Right atrium auricular region (tissue), 2 donors: Measurements from ENCODE around the gene GFI1B. TPM values are rescaled to one million over a fixed set of nuclear protein-coding genes. Genes with fewer than 3 reads are reported as not detected.

Experiments
- DNase-seq: peaks from one replicate; pipeline ENCODE4 v3.0.0-alpha.2; 2019; ENCODE audit warnings: low spot score
- H3K27ac ChIP-seq, 2 donors: fragments of 200-600 bp; sonication (generic); 1 replicate in 1 of 2; 2 replicates in 1 of 2; pipeline ENCODE4 v1.5.1; 2016 to 2019
- H3K27me3 ChIP-seq, 2 donors: fragments of 200-600 bp; sonication (generic); one replicate each; pipeline versions ENCODE4 v1.5.1 to v1.6.0; 2017 to 2019
- H3K36me3 ChIP-seq: fragments of 200-600 bp; sonication (generic); one replicate; pipeline ENCODE4 v1.5.1; 2016
- H3K4me1 ChIP-seq, 2 donors: fragments of 200-600 bp; sonication (generic); one replicate each; pipeline versions ENCODE4 v1.5.1 to v1.6.0; 2017 to 2019
- H3K4me3 ChIP-seq, 2 donors: fragments of 200-600 bp; sonication (generic); 1 replicate in 1 of 2; 2 replicates in 1 of 2; pipeline ENCODE4 v1.5.1; 2017 to 2019; ENCODE audit warnings: mild to moderate bottlenecking in 1 of 2, moderate library complexity in 1 of 2
- H3K9me3 ChIP-seq, 2 donors: fragments of 200-600 bp; sonication (generic); one replicate each; pipeline ENCODE4 v1.5.1; 2019
- total RNA-seq, 2 donors: library from RNA; depleted of rRNA; stranded (reverse); fragments of >200 nt; gene quantifications; one replicate each; pipeline ENCODE4 v1.1.0, GENCODE V29; 2016
- TF ChIP-seq, protein P1 (sequence below), 2 donors: fragments of 200-600 bp; sonication (generic); IDR thresholded peaks; one replicate each; pipeline ENCODE4 v1.5.1; 2019; ENCODE audit warnings: antibody characterized with exemption in 2 of 2

The GFI1B gene
- total RNA-seq, 2 donors from 2014 or later, result 0.35 TPM; not detected in 1

GRCh38 chr9:132970324-132971062, 8.0 kb upstream of the GFI1B start:
- peaks cover 0 to 7% of the 10 kb centered on the region in 2 donors for H3K4me1 ChIP-seq
- H3K27ac ChIP-seq, result no peak overlapping the region
- no peak for DNase-seq
- H3K9me3 ChIP-seq, result no peaks in the 10 kb centered on the region
- no peaks in the 10 kb centered on the region for H3K27me3 ChIP-seq
- H3K36me3 ChIP-seq, result no peaks in the 10 kb centered on the region
- no peak overlapping the region for H3K4me3 ChIP-seq
- TF ChIP-seq, protein P1, sequence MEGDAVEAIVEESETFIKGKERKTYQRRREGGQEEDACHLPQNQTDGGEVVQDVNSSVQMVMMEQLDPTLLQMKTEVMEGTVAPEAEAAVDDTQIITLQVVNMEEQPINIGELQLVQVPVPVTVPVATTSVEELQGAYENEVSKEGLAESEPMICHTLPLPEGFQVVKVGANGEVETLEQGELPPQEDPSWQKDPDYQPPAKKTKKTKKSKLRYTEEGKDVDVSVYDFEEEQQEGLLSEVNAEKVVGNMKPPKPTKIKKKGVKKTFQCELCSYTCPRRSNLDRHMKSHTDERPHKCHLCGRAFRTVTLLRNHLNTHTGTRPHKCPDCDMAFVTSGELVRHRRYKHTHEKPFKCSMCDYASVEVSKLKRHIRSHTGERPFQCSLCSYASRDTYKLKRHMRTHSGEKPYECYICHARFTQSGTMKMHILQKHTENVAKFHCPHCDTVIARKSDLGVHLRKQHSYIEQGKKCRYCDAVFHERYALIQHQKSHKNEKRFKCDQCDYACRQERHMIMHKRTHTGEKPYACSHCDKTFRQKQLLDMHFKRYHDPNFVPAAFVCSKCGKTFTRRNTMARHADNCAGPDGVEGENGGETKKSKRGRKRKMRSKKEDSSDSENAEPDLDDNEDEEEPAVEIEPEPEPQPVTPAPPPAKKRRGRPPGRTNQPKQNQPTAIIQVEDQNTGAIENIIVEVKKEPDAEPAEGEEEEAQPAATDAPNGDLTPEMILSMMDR (IDR thresholded peaks at IDR 0.05), result no peak

DNA sequence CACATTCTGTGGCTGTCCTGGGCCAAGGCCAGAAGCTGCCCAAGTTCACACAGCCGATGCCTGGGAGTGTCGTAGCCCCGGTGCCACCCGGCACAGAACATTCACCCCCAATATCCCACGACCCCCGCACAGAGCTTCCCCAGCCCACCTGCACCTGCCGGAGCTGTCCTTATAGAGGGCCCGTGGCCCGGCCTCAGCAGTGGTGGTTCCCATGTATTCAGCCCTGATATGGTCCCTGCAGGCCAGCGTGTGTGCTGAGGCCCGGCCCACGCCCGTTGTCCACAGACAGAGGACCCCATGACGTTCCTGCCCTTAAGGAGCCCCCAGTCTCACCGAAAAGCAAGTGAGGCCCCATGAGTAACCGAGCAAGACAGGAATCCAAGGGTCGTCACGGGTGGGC, 5.3 kb upstream of the GFI1B start:
- Histone ChIP-seq H3K9me3 (no peaks in the 10 kb centered on the region), H3K4me1 (peaks cover 0 to 7% of the 10 kb centered on the region in 2 donors), H3K36me3 (no peaks in the 10 kb centered on the region), H3K27ac (no peak overlapping the region), H3K4me3 (no peak overlapping the region), H3K27me3 (no peaks in the 10 kb centered on the region)
- TF ChIP-seq, protein P1 (IDR thresholded peaks at IDR 0.05), result no peak
- no peak for DNase-seq

DNA sequence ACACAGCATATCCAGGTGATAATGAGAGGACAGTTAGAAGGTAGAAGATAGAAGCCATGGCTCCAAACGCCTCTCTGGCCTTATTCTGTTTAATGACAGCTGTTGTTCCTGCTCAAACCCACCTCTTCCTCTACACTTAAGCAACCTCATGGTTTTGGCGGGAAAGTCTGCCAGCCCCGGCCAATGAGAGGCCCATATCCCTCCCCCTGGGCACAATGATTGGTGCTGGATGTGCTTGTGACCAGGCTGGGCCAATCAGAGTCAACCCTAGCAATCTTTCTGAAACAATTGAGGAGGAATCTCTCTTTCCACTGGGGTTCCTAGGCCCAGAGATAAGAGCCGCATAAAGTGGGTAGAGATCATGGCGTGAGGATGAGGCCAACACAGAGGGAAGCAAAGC, 4.8 kb upstream of the GFI1B start:
- H3K27me3 ChIP-seq, result peaks cover 0 to 5% of the 10 kb centered on the region in 2 donors
- H3K27ac ChIP-seq, result no peak overlapping the region
- no peak overlapping the region for H3K4me3 ChIP-seq
- H3K9me3 ChIP-seq, result no peaks in the 10 kb centered on the region
- DNase-seq, result no peak
- peaks cover 0 to 7% of the 10 kb centered on the region in 2 donors for H3K4me1 ChIP-seq
- H3K36me3 ChIP-seq, result no peaks in the 10 kb centered on the region
- TF ChIP-seq, protein P1 (IDR thresholded peaks at IDR 0.05), result no peak

- no peak for DNase-seq
- H3K4me1 ChIP-seq, result peaks cover 0 to 7% of the 10 kb centered on the region in 2 donors
- TF ChIP-seq, protein P1 (IDR thresholded peaks at IDR 0.05), result no peak
- H3K4me3 ChIP-seq, result no peak overlapping the region
- no peaks in the 10 kb centered on the region for H3K36me3 ChIP-seq
- H3K27me3 ChIP-seq, result peaks cover 0 to 11% of the 10 kb centered on the region in 2 donors
- H3K9me3 ChIP-seq, result no peaks in the 10 kb centered on the region
- H3K27ac ChIP-seq, result no peak overlapping the region
Observed at GRCh38 chr9:132975961-132976360, 2.5 kb upstream of the GFI1B start.

- peaks cover 0 to 7% of the 10 kb centered on the region in 2 donors for H3K4me1 ChIP-seq
- TF ChIP-seq, protein P1 (IDR thresholded peaks at IDR 0.05), result no peak
- H3K27ac ChIP-seq, result no peak overlapping the region
- H3K27me3 ChIP-seq, result peaks cover 0 to 11% of the 10 kb centered on the region in 2 donors
- no peaks in the 10 kb centered on the region for H3K36me3 ChIP-seq
- H3K9me3 ChIP-seq, result no peaks in the 10 kb centered on the region
- DNase-seq, result no peak
- H3K4me3 ChIP-seq, result no peak overlapping the region
Observed at GRCh38 chr9:132976571-132976970, 1.9 kb upstream of the GFI1B start.

DNA sequence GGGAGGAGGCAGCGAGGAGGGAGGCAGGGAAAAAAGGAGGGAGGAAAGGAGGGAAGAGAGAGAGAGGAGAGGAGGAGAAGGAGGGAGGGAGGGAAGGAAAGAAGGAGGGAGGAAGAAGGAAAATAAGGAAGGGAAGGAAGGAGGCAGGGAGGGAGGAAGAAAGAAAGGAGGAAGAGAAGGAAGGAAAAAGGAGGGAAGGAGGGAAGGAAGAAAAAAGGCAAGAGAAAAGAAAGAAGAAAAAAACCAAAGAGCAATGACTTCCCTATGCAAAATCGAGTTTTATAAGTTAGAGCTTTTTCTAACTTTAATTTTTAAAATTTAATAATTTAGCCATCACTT, 413 bp upstream of the GFI1B start:
- H3K27ac ChIP-seq, result no peak overlapping the region
- H3K4me3 ChIP-seq, result no peak overlapping the region
- H3K36me3 ChIP-seq, result no peaks in the 10 kb centered on the region
- H3K9me3 ChIP-seq, result no peaks in the 10 kb centered on the region
- TF ChIP-seq, protein P1 (IDR thresholded peaks at IDR 0.05), result no peak
- no peak for DNase-seq
- no peaks in the 10 kb centered on the region for H3K4me1 ChIP-seq
- peaks cover 0 to 11% of the 10 kb centered on the region in 2 donors for H3K27me3 ChIP-seq
